ENCODE measurements around the gene EN2. TPM values are rescaled to one million over a fixed set of nuclear protein-coding genes. Genes with fewer than 3 reads are reported as not detected.
"Not testable (repeated sequence)": the region's sequence is repeated elsewhere in the genome, so short reads cannot be mapped to it uniquely, and the experiment has no call there.

EN2 gene
- total and polyA plus RNA-seq, 12 donors = 0.07 to 0.42 (median 0.13) TPM; not detected in 3

DNA sequence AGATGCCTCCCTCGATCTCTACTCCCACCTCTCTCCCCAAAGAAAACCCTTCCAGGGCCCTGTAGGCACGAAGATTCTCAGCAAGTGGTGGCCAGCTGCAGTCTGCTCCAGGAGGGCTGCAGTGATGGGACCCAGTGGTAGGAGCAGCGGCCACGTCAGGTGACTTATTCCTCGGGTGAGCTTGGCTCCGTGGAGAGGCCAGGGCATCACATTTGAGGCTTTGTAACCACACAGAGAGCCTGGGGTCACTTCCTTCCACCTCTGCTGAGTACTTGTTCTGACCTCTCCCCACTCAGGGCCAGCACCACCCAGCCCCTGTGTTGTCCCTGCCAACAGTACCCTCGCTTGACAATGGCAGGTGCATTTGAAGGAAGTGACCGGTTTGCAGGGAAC, 17.9 kb upstream of the EN2 start:
- no peak for DNase-seq
- Histone ChIP-seq H3K36me3 (replicated peaks in 1 of 2) (no peaks in the 10 kb centered on the region), H3K4me3 (no peak overlapping the region), H3K27me3 (no peaks in the 10 kb centered on the region), H3K27ac (no peak overlapping the region), H3K4me1 (replicated peaks in 1 of 2) (no peaks in the 10 kb centered on the region), H3K9me3 (replicated peaks in 1 of 3) (no peaks in the 10 kb centered on the region)
- 76 to 86% (median 79%) methylated on average over 3 to 8 of the region's 8 CpGs for WGBS, 4 donors
- TF ChIP-seq, protein P1, sequence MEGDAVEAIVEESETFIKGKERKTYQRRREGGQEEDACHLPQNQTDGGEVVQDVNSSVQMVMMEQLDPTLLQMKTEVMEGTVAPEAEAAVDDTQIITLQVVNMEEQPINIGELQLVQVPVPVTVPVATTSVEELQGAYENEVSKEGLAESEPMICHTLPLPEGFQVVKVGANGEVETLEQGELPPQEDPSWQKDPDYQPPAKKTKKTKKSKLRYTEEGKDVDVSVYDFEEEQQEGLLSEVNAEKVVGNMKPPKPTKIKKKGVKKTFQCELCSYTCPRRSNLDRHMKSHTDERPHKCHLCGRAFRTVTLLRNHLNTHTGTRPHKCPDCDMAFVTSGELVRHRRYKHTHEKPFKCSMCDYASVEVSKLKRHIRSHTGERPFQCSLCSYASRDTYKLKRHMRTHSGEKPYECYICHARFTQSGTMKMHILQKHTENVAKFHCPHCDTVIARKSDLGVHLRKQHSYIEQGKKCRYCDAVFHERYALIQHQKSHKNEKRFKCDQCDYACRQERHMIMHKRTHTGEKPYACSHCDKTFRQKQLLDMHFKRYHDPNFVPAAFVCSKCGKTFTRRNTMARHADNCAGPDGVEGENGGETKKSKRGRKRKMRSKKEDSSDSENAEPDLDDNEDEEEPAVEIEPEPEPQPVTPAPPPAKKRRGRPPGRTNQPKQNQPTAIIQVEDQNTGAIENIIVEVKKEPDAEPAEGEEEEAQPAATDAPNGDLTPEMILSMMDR (IDR thresholded peaks at IDR 0.05) = no peak
- no peak for TF ChIP-seq POLR2A (IDR thresholded peaks at IDR 0.05)
- intact Hi-C loops (cut with DNase I) = no loop called here

DNA sequence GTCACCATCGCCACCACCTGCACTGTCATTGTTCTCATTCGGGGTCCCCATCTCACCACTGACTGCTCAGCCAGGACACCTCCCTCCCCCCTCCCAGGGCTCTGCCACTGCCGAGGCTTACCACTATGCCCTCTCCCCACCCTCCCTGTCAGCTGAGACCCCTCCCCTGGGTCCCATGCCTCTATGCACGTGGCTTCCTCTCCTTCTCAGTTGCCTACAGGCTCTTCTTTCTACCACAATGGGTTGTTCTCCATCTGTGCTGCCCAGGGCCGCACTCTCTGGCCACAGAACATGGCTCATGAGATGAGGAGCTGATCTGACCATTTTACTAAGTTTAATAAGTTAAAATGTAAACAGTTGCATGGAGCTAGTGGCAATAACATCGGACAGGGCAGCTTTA, 16.1 kb upstream of the EN2 start:
- Histone ChIP-seq H3K27me3 (no peaks in the 10 kb centered on the region), H3K36me3 (replicated peaks in 1 of 2) (no peaks in the 10 kb centered on the region), H3K27ac (no peak overlapping the region), H3K4me1 (replicated peaks in 1 of 2) (no peaks in the 10 kb centered on the region), H3K4me3 (no peak overlapping the region), H3K9me3 (replicated peaks in 1 of 3) (no peaks in the 10 kb centered on the region)
- TF ChIP-seq, protein P1 (IDR thresholded peaks at IDR 0.05) = no peak
- TF ChIP-seq POLR2A (IDR thresholded peaks at IDR 0.05) = no peak
- 58 to 78% (median 66%) methylated on average over 4 to 6 of the region's 6 CpGs for WGBS, 4 donors
- no peak for DNase-seq
- intact Hi-C loops (cut with DNase I) = no loop called here

DNA sequence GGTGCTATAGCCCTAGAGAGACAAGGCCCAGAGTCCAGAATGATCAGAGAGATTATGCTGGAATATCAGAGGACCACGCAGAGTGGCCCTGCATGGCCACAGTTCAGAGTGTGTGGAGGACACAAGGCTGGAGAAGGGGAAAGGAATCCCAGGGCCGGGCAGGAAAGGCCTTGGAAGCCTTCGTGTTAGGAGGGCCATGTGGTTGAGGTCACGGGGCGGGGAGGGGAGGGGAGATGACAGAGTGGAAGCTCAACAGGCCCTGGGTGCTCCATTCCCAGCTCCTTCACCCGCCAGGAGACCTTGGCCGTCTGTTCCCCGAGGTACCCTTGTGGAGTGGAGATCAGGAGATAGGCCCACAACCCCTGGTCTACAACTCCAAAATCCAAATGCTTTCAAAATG, 13.2 kb upstream of the EN2 start:
- H3K9me3 ChIP-seq (replicated peaks in 1 of 3) = no peaks in the 10 kb centered on the region
- no peak overlapping the region for H3K27ac ChIP-seq
- TF ChIP-seq, protein P1 (IDR thresholded peaks at IDR 0.05) = no peak
- no peak for TF ChIP-seq POLR2A (IDR thresholded peaks at IDR 0.05)
- no peak for DNase-seq
- intact Hi-C loops (cut with DNase I) = no loop called here
- WGBS, 4 donors = 78 to 91% (median 87%) methylated on average over 6 to 8 of the region's 8 CpGs
- H3K4me1 ChIP-seq (replicated peaks in 1 of 2) = no peaks in the 10 kb centered on the region
- no peak overlapping the region for H3K4me3 ChIP-seq
- peaks cover 27% of the 10 kb centered on the region for H3K27me3 ChIP-seq
- no peaks in the 10 kb centered on the region for H3K36me3 ChIP-seq (replicated peaks in 1 of 2)

DNA sequence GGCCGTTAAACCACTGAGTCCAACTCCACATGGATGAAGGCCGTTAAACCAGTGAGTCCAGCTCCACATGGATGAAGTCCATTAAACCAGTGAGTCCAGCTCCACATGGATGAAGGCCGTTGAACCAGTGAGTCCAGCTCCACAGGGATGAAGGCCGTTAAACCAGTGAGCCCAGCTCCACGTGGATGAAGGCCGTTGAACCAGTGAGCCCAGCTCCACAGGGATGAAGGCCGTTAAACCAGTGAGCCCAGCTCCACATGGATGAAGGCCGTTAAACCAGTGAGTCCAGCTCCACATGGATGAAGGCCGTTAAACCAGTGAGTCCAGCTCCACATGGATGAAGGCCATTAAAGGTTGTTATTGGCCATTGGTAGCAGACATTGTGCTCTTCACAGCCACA, 12.3 kb upstream of the EN2 start:
- 75 to 79% (median 77%) methylated on average over 8 to 9 of the region's 9 CpGs for WGBS, 4 donors
- H3K9me3 ChIP-seq (replicated peaks in 1 of 3); H3K36me3 ChIP-seq (replicated peaks in 1 of 2); H3K27ac ChIP-seq; H3K4me3 ChIP-seq; intact Hi-C loops (cut with DNase I); H3K4me1 ChIP-seq (replicated peaks in 1 of 2); DNase-seq: not testable (repeated sequence)
- H3K27me3 ChIP-seq = peaks cover 35% of the 10 kb centered on the region

DNA sequence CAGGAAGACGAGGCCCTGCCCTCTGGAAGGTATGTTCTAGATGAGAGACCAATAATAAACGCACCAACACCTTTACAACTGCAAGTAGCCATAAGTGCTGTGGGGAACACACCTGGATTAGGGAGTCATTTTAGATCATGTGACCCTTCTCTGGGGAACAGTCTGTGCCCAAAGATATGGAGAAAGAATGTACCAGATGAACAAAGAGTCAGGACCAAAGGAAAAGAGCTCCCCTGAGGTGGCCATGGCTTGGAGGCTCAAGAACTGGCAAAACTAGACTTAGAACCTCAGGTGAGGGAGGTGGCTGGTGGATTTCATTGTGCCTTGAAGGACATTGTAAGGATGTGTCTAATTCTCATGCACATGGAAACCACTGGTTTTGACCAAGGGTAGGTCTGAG, 10.3 kb upstream of the EN2 start:
- TF ChIP-seq POLR2A (IDR thresholded peaks at IDR 0.05) = no peak
- Histone ChIP-seq H3K4me3 (no peak overlapping the region), H3K27ac (no peak overlapping the region), H3K9me3 (replicated peaks in 1 of 3) (no peaks in the 10 kb centered on the region), H3K27me3 (peaks cover 54% of the 10 kb centered on the region), H3K4me1 (replicated peaks in 1 of 2) (no peaks in the 10 kb centered on the region), H3K36me3 (replicated peaks in 1 of 2) (no peaks in the 10 kb centered on the region)
- WGBS, 4 donors = 50 to 66% (median 57%) methylated on average over 2 of the region's 2 CpGs
- no peak for DNase-seq
- intact Hi-C loops (cut with DNase I) = no loop called here

Measured in adrenal gland (tissue), 12 donors.